Measurements from ENCODE around the gene AGPS. TPM values are rescaled to one million over a fixed set of nuclear protein-coding genes. Genes with fewer than 3 reads are reported as not detected.

AGPS gene
- total and polyA plus RNA-seq, 2 of the 13 experiments (the other 11 are each of a cell fraction or from before 2014, with no cell fraction given), result 39.4 to 99.0 TPM

DNA sequence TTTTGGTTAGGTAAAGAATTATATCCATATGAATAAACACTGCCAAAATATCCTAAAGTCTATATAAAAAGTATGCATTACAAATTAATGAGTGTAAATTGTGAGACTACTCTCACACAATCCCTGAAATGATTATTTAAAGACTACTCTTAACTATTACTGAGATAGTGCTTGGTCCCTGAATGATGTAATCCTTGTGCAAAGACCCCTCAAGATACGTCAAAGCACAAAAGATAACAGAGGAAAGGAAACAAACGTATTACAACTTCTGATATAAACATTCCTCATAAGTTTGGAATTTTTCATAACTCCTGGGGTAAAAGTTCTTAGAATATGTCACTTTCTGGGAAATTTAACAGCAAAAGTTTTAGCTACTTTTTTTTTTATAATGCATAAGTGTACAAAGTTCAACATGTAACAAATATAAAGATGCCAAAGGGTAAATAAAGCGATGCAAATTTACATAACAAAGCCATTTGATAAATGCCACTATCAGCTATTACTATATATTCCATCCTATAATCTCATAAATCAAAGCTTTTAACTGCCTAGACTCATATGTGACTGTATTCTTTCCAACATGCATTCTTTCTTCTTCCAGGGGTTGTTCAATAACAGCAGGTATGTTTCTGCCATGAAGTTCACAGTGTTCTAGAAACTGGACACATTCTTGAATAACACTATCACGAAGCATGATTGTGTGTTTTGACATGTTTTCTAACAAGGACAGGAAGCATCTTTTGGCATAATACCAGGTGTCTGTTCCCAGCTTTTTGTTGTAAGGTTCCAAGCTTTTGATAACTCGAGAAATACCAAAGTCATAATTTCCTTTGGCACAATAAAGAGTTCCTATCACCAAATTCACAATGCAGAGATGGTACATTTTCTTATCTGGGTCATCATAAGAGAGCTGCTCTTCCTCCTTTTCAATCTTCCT is 158.0 kb downstream of the AGPS start:
- H3K9me3 ChIP-seq (ENCODE audit: low read length), result no peaks in the 10 kb centered on the region
- no peak overlapping the region for H3K4me3 ChIP-seq (replicated peaks in 1 of 3; ENCODE audit: insufficient read depth in 1 of 3, low read depth in 2 of 3, low read length in 3 of 3)
- ChIA-PET POLR2A (no interaction called here), CTCF (ENCODE audit: low intra/inter-chr PET ratio, low total read pairs) (no interaction called here)
- ATAC-seq (no peak), FAIRE-seq (peak; percentile 18), DNase-seq (ENCODE audit: low spot score) (no peak)
- H3K36me3 ChIP-seq (replicated peaks in 1 of 2; ENCODE audit: control insufficient read depth in 1 of 2, insufficient read depth in 2 of 2, low read length in 2 of 2), result no peaks in the 10 kb centered on the region
- in situ Hi-C loops (cut with HindIII; ENCODE audit: extremely low pct_ligation_motif_present, low pct_unique_long_range_greater_than_20kb) (no loop called here), intact Hi-C loops (cut with micrococcal nuclease; ENCODE audit: unreplicated experiment) (no loop called here)
- peaks cover 15% of the 10 kb centered on the region for H3K4me1 ChIP-seq (ENCODE audit: insufficient read depth, low read length)
- no peak overlapping the region for H3K4me2 ChIP-seq (ENCODE audit: low read depth, low read length)
- H3K9ac ChIP-seq (ENCODE audit: insufficient read depth, low read depth, low read length), result no peak overlapping the region
- 94% methylated on average over 5 of the region's 5 CpGs for WGBS (ENCODE audit: low lambda C conversion rate)
- no TSS peak for BruUV-seq (replicated peaks)
- H2AFZ ChIP-seq (ENCODE audit: low read length), result no peak overlapping the region
- no peaks in the 10 kb centered on the region for H3K79me2 ChIP-seq (ENCODE audit: insufficient read depth, low read length)
- H3K27ac ChIP-seq (ENCODE audit: extremely low read length, insufficient read depth, low read length), result no peak overlapping the region
- H4K20me1 ChIP-seq (ENCODE audit: insufficient read depth, low read length), result no peaks in the 10 kb centered on the region
- H3K27me3 ChIP-seq (ENCODE audit: control insufficient read depth in 1 of 2, insufficient read depth in 2 of 2, low read length in 2 of 2), result no peaks in the 10 kb centered on the region; a peak in 1 of 5 replicates
- TF ChIP-seq ZSCAN31 (CRISPR knock-in tag; IDR thresholded peaks at IDR 0.05; ENCODE audit: low read depth), result no peak
- no peak for TF ChIP-seq ZNF550 (CRISPR knock-in tag; IDR thresholded peaks at IDR 0.05; ENCODE audit: borderline replicate concordance)
- TF ChIP-seq, protein P1, sequence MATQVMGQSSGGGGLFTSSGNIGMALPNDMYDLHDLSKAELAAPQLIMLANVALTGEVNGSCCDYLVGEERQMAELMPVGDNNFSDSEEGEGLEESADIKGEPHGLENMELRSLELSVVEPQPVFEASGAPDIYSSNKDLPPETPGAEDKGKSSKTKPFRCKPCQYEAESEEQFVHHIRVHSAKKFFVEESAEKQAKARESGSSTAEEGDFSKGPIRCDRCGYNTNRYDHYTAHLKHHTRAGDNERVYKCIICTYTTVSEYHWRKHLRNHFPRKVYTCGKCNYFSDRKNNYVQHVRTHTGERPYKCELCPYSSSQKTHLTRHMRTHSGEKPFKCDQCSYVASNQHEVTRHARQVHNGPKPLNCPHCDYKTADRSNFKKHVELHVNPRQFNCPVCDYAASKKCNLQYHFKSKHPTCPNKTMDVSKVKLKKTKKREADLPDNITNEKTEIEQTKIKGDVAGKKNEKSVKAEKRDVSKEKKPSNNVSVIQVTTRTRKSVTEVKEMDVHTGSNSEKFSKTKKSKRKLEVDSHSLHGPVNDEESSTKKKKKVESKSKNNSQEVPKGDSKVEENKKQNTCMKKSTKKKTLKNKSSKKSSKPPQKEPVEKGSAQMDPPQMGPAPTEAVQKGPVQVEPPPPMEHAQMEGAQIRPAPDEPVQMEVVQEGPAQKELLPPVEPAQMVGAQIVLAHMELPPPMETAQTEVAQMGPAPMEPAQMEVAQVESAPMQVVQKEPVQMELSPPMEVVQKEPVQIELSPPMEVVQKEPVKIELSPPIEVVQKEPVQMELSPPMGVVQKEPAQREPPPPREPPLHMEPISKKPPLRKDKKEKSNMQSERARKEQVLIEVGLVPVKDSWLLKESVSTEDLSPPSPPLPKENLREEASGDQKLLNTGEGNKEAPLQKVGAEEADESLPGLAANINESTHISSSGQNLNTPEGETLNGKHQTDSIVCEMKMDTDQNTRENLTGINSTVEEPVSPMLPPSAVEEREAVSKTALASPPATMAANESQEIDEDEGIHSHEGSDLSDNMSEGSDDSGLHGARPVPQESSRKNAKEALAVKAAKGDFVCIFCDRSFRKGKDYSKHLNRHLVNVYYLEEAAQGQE (IDR thresholded peaks at IDR 0.05; ENCODE audit: borderline replicate concordance in 1 of 2, low read depth in 1 of 2, low read length in 2 of 2), result no peak
- TF ChIP-seq FIP1L1 (IDR thresholded peaks at IDR 0.05; ENCODE audit: borderline replicate concordance, insufficient read depth, low read depth, low read length), result no peak
- no peak for TF ChIP-seq RARG (CRISPR knock-in tag; IDR thresholded peaks at IDR 0.05; ENCODE audit: low read depth)
- TF ChIP-seq, protein P2, sequence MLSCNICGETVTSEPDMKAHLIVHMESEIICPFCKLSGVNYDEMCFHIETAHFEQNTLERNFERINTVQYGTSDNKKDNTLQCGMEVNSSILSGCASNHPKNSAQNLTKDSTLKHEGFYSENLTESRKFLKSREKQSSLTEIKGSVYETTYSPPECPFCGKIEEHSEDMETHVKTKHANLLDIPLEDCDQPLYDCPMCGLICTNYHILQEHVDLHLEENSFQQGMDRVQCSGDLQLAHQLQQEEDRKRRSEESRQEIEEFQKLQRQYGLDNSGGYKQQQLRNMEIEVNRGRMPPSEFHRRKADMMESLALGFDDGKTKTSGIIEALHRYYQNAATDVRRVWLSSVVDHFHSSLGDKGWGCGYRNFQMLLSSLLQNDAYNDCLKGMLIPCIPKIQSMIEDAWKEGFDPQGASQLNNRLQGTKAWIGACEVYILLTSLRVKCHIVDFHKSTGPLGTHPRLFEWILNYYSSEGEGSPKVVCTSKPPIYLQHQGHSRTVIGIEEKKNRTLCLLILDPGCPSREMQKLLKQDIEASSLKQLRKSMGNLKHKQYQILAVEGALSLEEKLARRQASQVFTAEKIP (CRISPR knock-in tag; IDR thresholded peaks at IDR 0.05; ENCODE audit: borderline replicate concordance), result no peak
- TF ChIP-seq HMGA1 (CRISPR knock-in tag; conservative IDR thresholded peaks at IDR 0.05), result no peak
- no peak for TF ChIP-seq ZNF530 (CRISPR knock-in tag; IDR thresholded peaks at IDR 0.05; ENCODE audit: low read depth)
- no peak for TF ChIP-seq FOXO1 (CRISPR knock-in tag; IDR thresholded peaks at IDR 0.05)
- TF ChIP-seq FOXK2 (IDR thresholded peaks at IDR 0.05), result no peak
- no peak for TF ChIP-seq ZNF589 (CRISPR knock-in tag; conservative IDR thresholded peaks at IDR 0.05)
- no peak for TF ChIP-seq POLR2A (IDR thresholded peaks at IDR 0.05; ENCODE audit: insufficient read depth in 1 of 2, low read depth in 2 of 2, low read length in 2 of 2)
- TF ChIP-seq RELA (CRISPR knock-in tag; IDR thresholded peaks at IDR 0.05), result no peak
- no peak for TF ChIP-seq ZNF496 (CRISPR knock-in tag; IDR thresholded peaks at IDR 0.05; ENCODE audit: insufficient replicate concordance)
